Breast epithelium (tissue), 3 donors: ENCODE data around the gene CDK10.

Experiments used
- CTCF ChIP-seq, 3 donors: fragments of 450-650 bp; IDR thresholded peaks; one replicate each; pipeline ENCODE4 v1.5.1; 2016 to 2017; ENCODE audit warnings: antibody characterized with exemption in 3 of 3, mild to moderate bottlenecking in 3 of 3, moderate library complexity in 3 of 3
- POLR2A ChIP-seq: fragments of 450-650 bp; IDR thresholded peaks from one replicate; pipeline ENCODE4 v1.6.1; 2016; ENCODE audit warnings: antibody characterized with exemption, mild to moderate bottlenecking, moderate library complexity
- POLR2AphosphoS5 ChIP-seq, 3 donors: sonication (generic); formaldehyde crosslinking; IDR thresholded peaks; one replicate each; pipeline ENCODE4 v1.6.1; 2017; ENCODE audit warnings: antibody characterized with exemption in 3 of 3

- TF ChIP-seq CTCF (IDR thresholded peaks at IDR 0.05) (no peak), POLR2A (no peak), POLR2AphosphoS5 (IDR thresholded peaks at IDR 0.05) (no peak)
Measured at GRCh38 chr16:89729293-89729692, 42.8 kb downstream of the CDK10 start.
